ENCODE data around the gene GAL3ST2.
"Not testable (repeated sequence)": the region's sequence is repeated elsewhere in the genome, so short reads cannot be mapped to it uniquely, and the experiment has no call there.

Gene GAL3ST2

GRCh38 chr2:241822264-241822623 lies 45.6 kb downstream of the GAL3ST2 start:
- DNase-seq, result no peak

- DNase-seq, result not testable (repeated sequence)
Measured at GRCh38 chr2:241823531-241824437, 47.2 kb downstream of the GAL3ST2 start.

- DNase-seq, result no peak
Measured at GRCh38 chr2:241827394-241827793, 50.8 kb downstream of the GAL3ST2 start.

GRCh38 chr2:241833101-241833663 lies 56.6 kb downstream of the GAL3ST2 start:
- no peak for DNase-seq

GRCh38 chr2:241833756-241834526 lies 57.3 kb downstream of the GAL3ST2 start:
- not testable (repeated sequence) for DNase-seq

- DNase-seq, result no peak
Measured at GRCh38 chr2:241834527-241835210, 58.0 kb downstream of the GAL3ST2 start.

- no peak for DNase-seq
Measured at GRCh38 chr2:241835611-241836010, 59.0 kb downstream of the GAL3ST2 start.

GRCh38 chr2:241836292-241836691 lies 59.7 kb downstream of the GAL3ST2 start:
- DNase-seq, result no peak

- DNase-seq, result no peak
Measured at GRCh38 chr2:241837197-241837965, 60.8 kb downstream of the GAL3ST2 start.

- DNase-seq, result no peak
Measured at GRCh38 chr2:241841181-241842066, 64.8 kb downstream of the GAL3ST2 start.

- DNase-seq, result no peak
Measured at GRCh38 chr2:241842067-241842415, 65.4 kb downstream of the GAL3ST2 start.

- peak; percentile 60 for DNase-seq
Measured at GRCh38 chr2:241842620-241843211, 66.1 kb downstream of the GAL3ST2 start.

GRCh38 chr2:241843321-241844065 lies 66.9 kb downstream of the GAL3ST2 start:
- no peak for DNase-seq

GRCh38 chr2:241844066-241844728 lies 67.6 kb downstream of the GAL3ST2 start:
- DNase-seq, result peak; percentile 85

GRCh38 chr2:241844831-241845578 lies 68.4 kb downstream of the GAL3ST2 start:
- no peak for DNase-seq

- DNase-seq, result no peak
Measured at GRCh38 chr2:241846406-241846805, 69.8 kb downstream of the GAL3ST2 start.

- DNase-seq, result peak; percentile 1
Measured at GRCh38 chr2:241848761-241849615, 72.4 kb downstream of the GAL3ST2 start.

All from activated naive CD4-positive, alpha-beta T cell treated with Interleukin-2 at 50 U/mL for 16 hours (primary cell).